Superior temporal gyrus (tissue), 1 donor: ENCODE data around the gene TMEM151B.

Experiments
- DNase-seq: peaks from one replicate; pipeline ENCODE4 v3.0.0-alpha.2; 2016; ENCODE audit errors: extremely low spot score

The TMEM151B gene

GRCh38 chr6:44264154-44265006, 5.9 kb upstream of the TMEM151B start:
- no peak for DNase-seq

DNA sequence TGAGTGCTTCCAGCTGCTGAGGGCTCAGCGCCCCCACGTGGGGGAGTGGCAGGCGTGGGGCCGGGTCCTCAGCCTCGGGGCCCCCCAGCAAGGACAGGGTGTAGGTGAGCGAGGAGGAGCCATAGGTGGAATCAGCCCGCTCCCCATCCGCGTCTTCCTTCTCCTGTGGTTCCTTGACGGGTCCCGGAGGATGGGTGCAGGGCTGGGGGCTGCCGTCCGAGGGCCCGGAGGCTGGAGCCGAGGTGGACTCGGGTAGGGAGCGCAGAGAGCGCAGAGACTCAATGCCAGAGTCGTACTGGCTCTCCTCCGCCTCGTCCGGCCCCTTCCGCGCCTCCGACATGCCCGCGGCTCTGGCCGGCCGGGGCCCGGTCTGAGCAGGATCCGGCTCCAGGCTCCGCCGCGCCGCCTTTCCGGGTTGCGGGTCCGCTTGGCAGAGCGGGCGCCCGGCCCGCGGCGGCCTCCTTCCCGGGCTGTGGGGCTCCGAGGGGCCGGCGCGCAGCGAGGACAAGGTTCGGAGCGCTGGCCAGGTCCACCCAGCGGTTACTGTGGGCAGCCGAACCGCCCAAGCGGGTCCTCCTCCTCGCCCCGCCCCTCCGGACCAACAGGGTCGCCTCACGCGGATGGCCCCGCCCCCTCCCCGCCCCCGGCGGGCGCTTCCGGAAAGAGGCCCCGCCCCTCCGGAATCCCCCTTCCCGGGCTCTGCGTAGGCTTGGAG, 5.1 kb upstream of the TMEM151B start, which contains the start of gene NFKBIE:
NFKBIE (minus strand) TSS at position 545 of the 715 bp plus-strand sequence; CDS start at position 340, 205 bp downstream.
- peak; percentile 76 for DNase-seq

- DNase-seq: no peak
These were observed 4.5 kb upstream of the TMEM151B start for GRCh38 chr6:44265722-44266233.

DNA sequence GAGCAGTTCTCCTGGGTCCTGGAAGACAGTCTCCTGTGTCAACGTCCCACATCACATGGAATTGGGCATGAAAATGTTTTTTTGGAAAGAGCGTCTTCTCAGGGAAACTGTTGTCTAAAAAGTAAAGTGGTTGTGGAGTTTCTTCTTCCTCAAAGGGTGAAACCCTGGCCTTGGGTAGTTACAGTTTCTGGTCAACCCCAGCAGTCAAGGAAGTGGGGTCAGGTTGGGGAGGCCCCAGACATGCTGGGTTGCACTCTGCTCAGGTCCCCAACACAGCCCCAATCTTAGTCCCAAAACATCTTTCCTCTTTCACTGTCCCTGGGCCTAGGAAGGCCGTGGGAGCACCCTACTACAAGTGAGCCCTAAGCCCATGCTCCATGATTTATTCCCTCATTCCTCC, 3.9 kb upstream of the TMEM151B start:
- no peak for DNase-seq

DNA sequence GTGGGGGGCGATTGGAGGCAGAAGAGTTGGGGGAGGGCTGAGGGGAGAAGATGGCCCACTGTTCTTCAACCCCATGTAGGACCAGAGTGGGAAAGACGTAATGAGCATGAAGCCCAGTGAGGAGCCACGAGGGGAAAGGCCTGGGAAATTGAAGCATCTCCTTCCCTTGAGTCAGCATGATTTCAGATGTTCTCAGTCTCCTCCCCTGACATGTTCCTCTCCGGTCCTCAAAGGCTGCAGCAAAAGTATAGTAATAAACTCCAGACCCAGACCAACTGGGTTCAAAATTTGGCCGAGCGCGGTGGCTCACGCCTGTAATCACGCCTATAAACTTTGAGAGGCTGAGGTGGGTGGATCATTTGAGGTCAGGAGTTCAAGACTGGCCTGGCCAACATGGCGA, 3.0 kb upstream of the TMEM151B start:
- no peak for DNase-seq

- peak; percentile 76 for DNase-seq
These were observed 2.1 kb upstream of the TMEM151B start for GRCh38 chr6:44268095-44268628.

GRCh38 chr6:44269178-44269920, 901 bp upstream of the TMEM151B start:
- DNase-seq: no peak

GRCh38 chr6:44270526-44271405, 516 bp downstream of the TMEM151B start:
- no peak for DNase-seq

DNA sequence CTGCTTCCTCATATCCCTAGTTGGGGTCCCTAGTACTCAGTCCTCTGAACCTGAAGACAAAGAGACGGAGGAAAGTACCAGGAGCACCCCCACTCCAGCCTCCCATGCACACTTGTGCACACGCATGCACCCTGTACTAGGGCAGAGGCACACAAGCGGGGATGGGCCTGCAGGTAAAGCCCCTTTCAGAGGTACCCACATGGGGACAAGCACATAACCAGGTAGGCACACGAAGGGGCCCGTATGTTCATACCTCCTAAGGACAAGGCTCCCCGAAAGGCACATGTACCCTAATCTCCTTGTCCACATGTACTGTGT, 1.1 kb downstream of the TMEM151B start:
- no peak for DNase-seq

GRCh38 chr6:44271914-44272313, 1.7 kb downstream of the TMEM151B start:
- no peak for DNase-seq

- DNase-seq: no peak
These were observed 2.3 kb downstream of the TMEM151B start for GRCh38 chr6:44272529-44272928.

DNA sequence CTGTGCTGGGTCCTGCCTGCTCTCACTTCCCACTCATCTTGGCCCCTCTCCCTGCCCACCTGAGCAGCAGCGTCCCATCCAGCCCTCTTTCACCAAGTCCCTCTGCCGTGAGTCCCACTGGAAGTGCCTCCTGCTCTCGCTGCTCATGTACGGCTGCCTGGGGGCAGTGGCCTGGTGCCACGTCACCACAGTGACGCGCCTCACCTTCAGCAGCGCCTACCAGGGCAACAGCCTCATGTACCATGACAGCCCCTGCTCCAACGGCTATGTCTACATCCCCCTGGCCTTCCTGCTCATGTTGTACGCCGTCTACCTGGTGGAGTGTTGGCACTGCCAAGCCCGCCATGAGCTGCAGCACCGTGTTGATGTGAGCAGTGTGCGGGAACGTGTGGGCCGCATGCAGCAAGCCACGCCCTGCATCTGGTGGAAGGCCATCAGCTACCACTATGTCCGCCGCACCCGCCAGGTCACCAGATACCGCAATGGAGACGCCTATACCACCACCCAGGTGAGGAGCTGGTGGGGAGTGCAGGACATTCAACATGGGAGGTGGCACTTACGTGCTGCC, 2.8 kb downstream of the TMEM151B start:
- DNase-seq: no peak

DNA sequence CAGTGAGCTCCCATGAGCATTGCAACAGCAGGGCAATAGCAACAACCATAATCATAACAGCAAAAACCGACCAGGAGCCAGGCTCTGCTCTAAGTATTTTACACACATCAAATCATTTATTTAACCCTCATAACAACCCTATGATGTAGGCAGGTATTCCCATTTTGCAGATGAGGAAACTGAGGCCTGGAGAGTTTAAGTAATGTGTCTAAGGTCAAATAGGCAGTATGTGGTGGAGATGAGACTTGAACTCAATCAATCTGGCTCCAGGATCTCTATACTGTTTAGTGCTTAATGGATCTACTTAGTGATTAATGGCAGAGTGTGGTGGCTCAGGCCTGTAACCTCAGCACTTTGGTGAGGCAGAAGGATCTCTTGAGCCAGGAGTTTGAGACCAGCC, 3.4 kb downstream of the TMEM151B start:
- DNase-seq: no peak

DNA sequence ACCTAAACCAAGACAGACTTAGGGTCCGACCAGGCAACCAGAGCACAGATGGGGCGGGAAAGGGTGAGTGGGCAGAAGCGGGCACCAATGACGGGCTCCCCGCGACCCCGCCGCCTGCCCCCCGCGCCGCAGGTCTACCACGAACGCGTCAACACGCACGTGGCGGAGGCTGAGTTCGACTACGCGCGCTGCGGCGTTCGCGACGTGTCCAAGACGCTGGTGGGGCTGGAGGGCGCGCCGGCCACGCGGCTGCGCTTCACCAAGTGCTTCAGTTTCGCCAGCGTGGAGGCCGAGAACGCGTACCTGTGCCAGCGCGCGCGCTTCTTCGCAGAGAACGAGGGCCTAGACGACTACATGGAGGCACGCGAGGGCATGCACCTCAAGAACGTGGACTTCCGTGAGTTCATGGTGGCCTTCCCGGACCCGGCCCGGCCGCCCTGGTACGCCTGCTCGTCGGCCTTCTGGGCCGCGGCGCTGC, 5.1 kb downstream of the TMEM151B start:
- no peak for DNase-seq

DNA sequence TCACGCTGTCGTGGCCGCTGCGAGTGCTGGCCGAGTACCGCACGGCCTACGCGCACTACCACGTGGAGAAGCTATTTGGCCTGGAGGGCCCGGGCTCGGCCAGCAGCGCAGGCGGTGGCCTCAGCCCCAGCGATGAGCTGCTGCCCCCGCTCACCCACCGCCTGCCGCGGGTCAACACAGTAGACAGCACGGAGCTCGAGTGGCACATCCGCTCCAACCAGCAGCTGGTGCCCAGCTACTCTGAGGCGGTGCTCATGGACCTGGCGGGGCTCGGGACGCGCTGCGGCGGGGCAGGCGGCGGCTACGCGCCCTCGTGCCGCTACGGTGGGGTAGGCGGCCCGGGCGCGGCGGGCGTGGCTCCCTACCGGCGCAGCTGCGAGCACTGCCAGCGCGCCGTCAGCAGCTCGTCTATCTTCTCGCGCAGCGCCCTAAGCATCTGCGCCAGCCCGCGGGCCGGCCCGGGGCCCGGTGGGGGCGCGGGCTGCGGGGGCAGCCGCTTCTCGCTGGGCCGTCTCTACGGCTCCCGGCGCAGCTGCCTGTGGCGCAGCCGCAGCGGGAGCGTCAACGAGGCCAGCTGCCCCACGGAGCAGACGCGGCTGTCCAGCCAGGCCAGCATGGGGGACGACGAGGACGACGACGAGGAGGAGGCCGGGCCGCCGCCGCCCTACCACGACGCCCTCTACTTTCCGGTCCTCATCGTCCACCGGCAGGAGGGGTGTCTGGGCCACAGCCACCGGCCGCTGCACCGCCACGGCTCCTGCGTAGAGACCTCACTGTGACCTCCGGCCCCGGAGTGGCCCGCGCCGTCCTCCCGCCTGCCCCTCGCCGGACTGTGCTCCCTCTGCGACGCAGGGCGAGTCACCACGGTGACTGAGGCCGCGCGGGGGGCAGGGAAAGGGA, 5.7 kb downstream of the TMEM151B start:
- no peak for DNase-seq

GRCh38 chr6:44276667-44277640, 6.7 kb downstream of the TMEM151B start:
- no peak for DNase-seq

- no peak for DNase-seq
These were observed 7.5 kb downstream of the TMEM151B start for GRCh38 chr6:44277763-44278162.

- DNase-seq: no peak
These were observed 8.1 kb downstream of the TMEM151B start for GRCh38 chr6:44278315-44278714.
